ENCODE results near the gene USP49. TPM values are rescaled to one million over a fixed set of nuclear protein-coding genes. Genes with fewer than 3 reads are reported as not detected.

The USP49 gene
- total and polyA plus RNA-seq, 2 of the 13 experiments (the other 11 are each of a cell fraction or from before 2014, with no cell fraction given): 2.9 to 4.3 TPM

DNA sequence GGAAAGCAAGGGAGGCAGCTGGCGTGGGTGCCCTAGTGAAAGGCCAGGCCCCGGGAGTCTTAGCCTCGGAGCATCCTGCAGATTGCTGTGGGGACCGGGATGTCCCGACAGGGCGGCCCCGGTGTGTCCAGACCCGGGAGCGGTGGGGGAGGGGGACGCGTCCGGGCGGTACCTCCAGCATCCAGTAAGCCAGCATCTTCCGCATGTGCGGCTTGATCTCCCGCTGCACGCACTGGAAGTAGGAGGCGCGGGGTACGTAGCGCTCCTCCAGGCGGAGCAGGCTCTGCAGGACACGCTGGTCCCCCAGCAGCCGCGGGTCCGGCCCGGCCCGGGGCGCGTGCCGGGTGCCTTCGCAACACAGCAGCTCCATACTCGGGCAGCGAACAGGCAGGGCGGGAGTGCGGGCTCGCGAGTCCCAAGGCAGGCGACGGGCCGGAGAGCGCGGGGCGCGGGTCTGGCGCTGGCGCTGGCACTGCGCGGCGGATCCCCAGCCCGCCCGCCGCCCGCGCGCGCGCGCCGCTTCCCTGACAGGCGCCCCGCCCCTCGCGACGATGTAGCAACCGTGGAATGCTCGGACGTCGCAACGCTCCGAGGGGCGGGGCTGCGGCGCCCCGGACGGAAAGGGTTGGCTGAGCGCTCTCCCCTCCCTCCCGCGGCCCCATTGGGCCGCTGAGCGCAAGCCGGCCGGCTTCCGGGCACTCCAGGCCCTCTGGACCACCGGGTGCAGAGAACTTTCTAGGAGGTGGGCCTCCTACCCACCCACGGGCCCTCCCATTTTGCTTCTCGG lies 46.3 kb upstream of the USP49 start, which contains the start of gene CCND3 (continued):
- TF ChIP-seq SSRP1 (CRISPR knock-in tag; IDR thresholded peaks at IDR 0.05) (no peak), ZFP1 (CRISPR knock-in tag; IDR thresholded peaks at IDR 0.05) (0 out of 2 replicates have a peak, but pooled peaks have one; percentile 13), ZNF331 (CRISPR knock-in tag; IDR thresholded peaks at IDR 0.05) (no peak), MEIS2 (CRISPR knock-in tag; IDR thresholded peaks at IDR 0.05) (peak; percentile 44; the same call in 1 of the 2 replicates), ZNF501 (CRISPR knock-in tag; IDR thresholded peaks at IDR 0.05) (no peak), BCL6 (CRISPR knock-in tag; IDR thresholded peaks at IDR 0.05) (peak; percentile 11; the same call in 1 of the 2 replicates), SP4 (CRISPR knock-in tag; IDR thresholded peaks at IDR 0.05) (peak; percentile 82), RXRB (CRISPR knock-in tag; IDR thresholded peaks at IDR 0.05; ENCODE audit: borderline replicate concordance) (no peak), ZNF678 (CRISPR knock-in tag; IDR thresholded peaks at IDR 0.05) (peak; percentile 76; the same call in 1 of the 2 replicates), ATRX (CRISPR knock-in tag; IDR thresholded peaks at IDR 0.05; ENCODE audit: borderline replicate concordance) (no peak), TAF1 (CRISPR knock-in tag; IDR thresholded peaks at IDR 0.05) (peak; percentile 51; the same call in 1 of the 2 replicates), BRD4 (CRISPR knock-in tag; IDR thresholded peaks at IDR 0.05) (peak; percentile 69; the same call in 1 of the 2 replicates), KLF6 (CRISPR knock-in tag; IDR thresholded peaks at IDR 0.05) (peak; percentile 75; the same call in 1 of the 2 replicates), HDAC2 (CRISPR knock-in tag; IDR thresholded peaks at IDR 0.05) (peak; percentile 35; the same call in 1 of the 2 replicates), HOXA3 (CRISPR knock-in tag; IDR thresholded peaks at IDR 0.05) (peak; percentile 64), ZNF788 (CRISPR knock-in tag; IDR thresholded peaks at IDR 0.05; ENCODE audit: borderline replicate concordance) (no peak; the same call in none of the 2 replicates)
- TF ChIP-seq, protein P1, sequence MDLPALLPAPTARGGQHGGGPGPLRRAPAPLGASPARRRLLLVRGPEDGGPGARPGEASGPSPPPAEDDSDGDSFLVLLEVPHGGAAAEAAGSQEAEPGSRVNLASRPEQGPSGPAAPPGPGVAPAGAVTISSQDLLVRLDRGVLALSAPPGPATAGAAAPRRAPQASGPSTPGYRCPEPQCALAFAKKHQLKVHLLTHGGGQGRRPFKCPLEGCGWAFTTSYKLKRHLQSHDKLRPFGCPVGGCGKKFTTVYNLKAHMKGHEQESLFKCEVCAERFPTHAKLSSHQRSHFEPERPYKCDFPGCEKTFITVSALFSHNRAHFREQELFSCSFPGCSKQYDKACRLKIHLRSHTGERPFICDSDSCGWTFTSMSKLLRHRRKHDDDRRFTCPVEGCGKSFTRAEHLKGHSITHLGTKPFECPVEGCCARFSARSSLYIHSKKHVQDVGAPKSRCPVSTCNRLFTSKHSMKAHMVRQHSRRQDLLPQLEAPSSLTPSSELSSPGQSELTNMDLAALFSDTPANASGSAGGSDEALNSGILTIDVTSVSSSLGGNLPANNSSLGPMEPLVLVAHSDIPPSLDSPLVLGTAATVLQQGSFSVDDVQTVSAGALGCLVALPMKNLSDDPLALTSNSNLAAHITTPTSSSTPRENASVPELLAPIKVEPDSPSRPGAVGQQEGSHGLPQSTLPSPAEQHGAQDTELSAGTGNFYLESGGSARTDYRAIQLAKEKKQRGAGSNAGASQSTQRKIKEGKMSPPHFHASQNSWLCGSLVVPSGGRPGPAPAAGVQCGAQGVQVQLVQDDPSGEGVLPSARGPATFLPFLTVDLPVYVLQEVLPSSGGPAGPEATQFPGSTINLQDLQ (CRISPR knock-in tag; IDR thresholded peaks at IDR 0.05): no peak
- TF ChIP-seq, protein P2, sequence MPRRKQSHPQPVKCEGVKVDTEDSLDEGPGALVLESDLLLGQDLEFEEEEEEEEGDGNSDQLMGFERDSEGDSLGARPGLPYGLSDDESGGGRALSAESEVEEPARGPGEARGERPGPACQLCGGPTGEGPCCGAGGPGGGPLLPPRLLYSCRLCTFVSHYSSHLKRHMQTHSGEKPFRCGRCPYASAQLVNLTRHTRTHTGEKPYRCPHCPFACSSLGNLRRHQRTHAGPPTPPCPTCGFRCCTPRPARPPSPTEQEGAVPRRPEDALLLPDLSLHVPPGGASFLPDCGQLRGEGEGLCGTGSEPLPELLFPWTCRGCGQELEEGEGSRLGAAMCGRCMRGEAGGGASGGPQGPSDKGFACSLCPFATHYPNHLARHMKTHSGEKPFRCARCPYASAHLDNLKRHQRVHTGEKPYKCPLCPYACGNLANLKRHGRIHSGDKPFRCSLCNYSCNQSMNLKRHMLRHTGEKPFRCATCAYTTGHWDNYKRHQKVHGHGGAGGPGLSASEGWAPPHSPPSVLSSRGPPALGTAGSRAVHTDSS (CRISPR knock-in tag; conservative IDR thresholded peaks at IDR 0.05): no peak; the same call in 1 of the 2 replicates
- TF ChIP-seq, protein P3, sequence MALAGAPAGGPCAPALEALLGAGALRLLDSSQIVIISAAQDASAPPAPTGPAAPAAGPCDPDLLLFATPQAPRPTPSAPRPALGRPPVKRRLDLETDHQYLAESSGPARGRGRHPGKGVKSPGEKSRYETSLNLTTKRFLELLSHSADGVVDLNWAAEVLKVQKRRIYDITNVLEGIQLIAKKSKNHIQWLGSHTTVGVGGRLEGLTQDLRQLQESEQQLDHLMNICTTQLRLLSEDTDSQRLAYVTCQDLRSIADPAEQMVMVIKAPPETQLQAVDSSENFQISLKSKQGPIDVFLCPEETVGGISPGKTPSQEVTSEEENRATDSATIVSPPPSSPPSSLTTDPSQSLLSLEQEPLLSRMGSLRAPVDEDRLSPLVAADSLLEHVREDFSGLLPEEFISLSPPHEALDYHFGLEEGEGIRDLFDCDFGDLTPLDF (CRISPR knock-in tag; IDR thresholded peaks at IDR 0.05): peak; percentile 64; the same call in 1 of the 2 replicates
- TF ChIP-seq, protein P4, sequence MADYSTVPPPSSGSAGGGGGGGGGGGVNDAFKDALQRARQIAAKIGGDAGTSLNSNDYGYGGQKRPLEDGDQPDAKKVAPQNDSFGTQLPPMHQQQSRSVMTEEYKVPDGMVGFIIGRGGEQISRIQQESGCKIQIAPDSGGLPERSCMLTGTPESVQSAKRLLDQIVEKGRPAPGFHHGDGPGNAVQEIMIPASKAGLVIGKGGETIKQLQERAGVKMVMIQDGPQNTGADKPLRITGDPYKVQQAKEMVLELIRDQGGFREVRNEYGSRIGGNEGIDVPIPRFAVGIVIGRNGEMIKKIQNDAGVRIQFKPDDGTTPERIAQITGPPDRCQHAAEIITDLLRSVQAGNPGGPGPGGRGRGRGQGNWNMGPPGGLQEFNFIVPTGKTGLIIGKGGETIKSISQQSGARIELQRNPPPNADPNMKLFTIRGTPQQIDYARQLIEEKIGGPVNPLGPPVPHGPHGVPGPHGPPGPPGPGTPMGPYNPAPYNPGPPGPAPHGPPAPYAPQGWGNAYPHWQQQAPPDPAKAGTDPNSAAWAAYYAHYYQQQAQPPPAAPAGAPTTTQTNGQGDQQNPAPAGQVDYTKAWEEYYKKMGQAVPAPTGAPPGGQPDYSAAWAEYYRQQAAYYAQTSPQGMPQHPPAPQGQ (CRISPR knock-in tag; IDR thresholded peaks at IDR 0.05; ENCODE audit: borderline replicate concordance): no peak
- TF ChIP-seq, protein P5, sequence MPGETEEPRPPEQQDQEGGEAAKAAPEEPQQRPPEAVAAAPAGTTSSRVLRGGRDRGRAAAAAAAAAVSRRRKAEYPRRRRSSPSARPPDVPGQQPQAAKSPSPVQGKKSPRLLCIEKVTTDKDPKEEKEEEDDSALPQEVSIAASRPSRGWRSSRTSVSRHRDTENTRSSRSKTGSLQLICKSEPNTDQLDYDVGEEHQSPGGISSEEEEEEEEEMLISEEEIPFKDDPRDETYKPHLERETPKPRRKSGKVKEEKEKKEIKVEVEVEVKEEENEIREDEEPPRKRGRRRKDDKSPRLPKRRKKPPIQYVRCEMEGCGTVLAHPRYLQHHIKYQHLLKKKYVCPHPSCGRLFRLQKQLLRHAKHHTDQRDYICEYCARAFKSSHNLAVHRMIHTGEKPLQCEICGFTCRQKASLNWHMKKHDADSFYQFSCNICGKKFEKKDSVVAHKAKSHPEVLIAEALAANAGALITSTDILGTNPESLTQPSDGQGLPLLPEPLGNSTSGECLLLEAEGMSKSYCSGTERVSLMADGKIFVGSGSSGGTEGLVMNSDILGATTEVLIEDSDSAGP (CRISPR knock-in tag; IDR thresholded peaks at IDR 0.05; ENCODE audit: borderline replicate concordance): peak; percentile 56; the same call in 1 of the 2 replicates
